AG09309 (cell line): ENCODE data around the gene DAAM2.

Source experiments
- DNase-seq: peaks from one replicate; pipeline ENCODE4 v3.0.0-alpha.2; 2010; ENCODE audit warnings: low read depth
- H3K4me3 ChIP-seq: 2 replicates; pipeline ENCODE4 v1.5.1; 2011; ENCODE audit warnings: mild to moderate bottlenecking, low read depth, low read length, moderate library complexity; ENCODE audit not compliant: control insufficient read depth
- CTCF ChIP-seq: IDR thresholded peaks from 2 replicates; pipeline ENCODE4 v1.5.1; 2011; ENCODE audit warnings: mild to moderate bottlenecking, low read depth, low read length, inconsistent platforms; ENCODE audit not compliant: insufficient read depth, control insufficient read depth; ENCODE audit errors: missing control alignments

The DAAM2 gene

GRCh38 chr6:39785281-39785680 lies 6.9 kb upstream of the DAAM2 start:
- TF ChIP-seq CTCF: no peak
- H3K4me3 ChIP-seq: no peak overlapping the region
- DNase-seq: no peak

- no peak for TF ChIP-seq CTCF
- no peak for DNase-seq
- H3K4me3 ChIP-seq: no peak overlapping the region
These were observed 5.5 kb upstream of the DAAM2 start for GRCh38 chr6:39786649-39787048.

GRCh38 chr6:39787322-39787721 lies 4.9 kb upstream of the DAAM2 start:
- TF ChIP-seq CTCF: no peak
- DNase-seq: no peak
- no peak overlapping the region for H3K4me3 ChIP-seq

- no peak for TF ChIP-seq CTCF
- no peak overlapping the region for H3K4me3 ChIP-seq
- DNase-seq: no peak
These were observed 1.4 kb upstream of the DAAM2 start for GRCh38 chr6:39790772-39791171.

- no peak overlapping the region for H3K4me3 ChIP-seq
- TF ChIP-seq CTCF: peak; percentile 32
- DNase-seq: no peak
These were observed 865 bp upstream of the DAAM2 start for GRCh38 chr6:39791311-39791710.

- no peak for TF ChIP-seq CTCF
- peak overlapping the region; percentile 71 for H3K4me3 ChIP-seq
- no peak for DNase-seq
These were observed 619 bp downstream of the DAAM2 start for GRCh38 chr6:39792540-39793450.
